Mucosa of descending colon (tissue), 3 donors: ENCODE measurements around the gene GRM1. TPM values are rescaled to one million over a fixed set of nuclear protein-coding genes. Genes with fewer than 3 reads are reported as not detected.

Source experiments
- ATAC-seq: fragments of 200-7000 bp; cut with Tn5 transposase; one replicate; pipeline ENCODE4 v1.9.1; 2020; ENCODE audit warnings: mild to moderate bottlenecking, moderate library complexity
- DNase-seq, 3 donors: peaks; one replicate each; pipeline ENCODE4 v3.0.0-alpha.2; 2020
- H3K36me3 ChIP-seq: fragments of 200-600 bp; one replicate; pipeline ENCODE4 v1.8.0; 2021; ENCODE audit warnings: low read depth, mild to moderate bottlenecking
- H3K4me1 ChIP-seq: fragments of 200-600 bp; one replicate; pipeline ENCODE4 v1.8.0; 2021; ENCODE audit warnings: low read depth, mild to moderate bottlenecking
- H3K4me3 ChIP-seq: fragments of 200-600 bp; one replicate; pipeline ENCODE4 v1.8.0; 2021; ENCODE audit warnings: mild to moderate bottlenecking
- H3K9me3 ChIP-seq: fragments of 200-600 bp; one replicate; pipeline ENCODE4 v1.8.0; 2021; ENCODE audit warnings: mild to moderate bottlenecking
- CTCF ChIP-seq: fragments of 200-600 bp; IDR thresholded peaks from one replicate; pipeline ENCODE4 v1.8.0; 2022; ENCODE audit warnings: antibody characterized with exemption, mild to moderate bottlenecking
- intact Hi-C, 2 donors: fragments of 100-400 bp; cut with DNase I in 1 of 2; cut with micrococcal nuclease in 1 of 2; formaldehyde crosslinking; loops; one replicate each; pipeline versions ENCODE4 v1.11.0 to v1.11.1; 2022; cut with DNase I, micrococcal nuclease
- total RNA-seq, 3 donors: library from RNA; stranded (reverse); fragmentation: NEBNext Ultra II Directional in 2 of 3; extraction: Animal tissue kit (Norgen Biotek cat#: 25700) in 2 of 3; gene quantifications; one replicate each; pipeline versions ENCODE4 v1.2.1 to v1.2.4, GENCODE V29; 2021 to 2023
- donor health status: DM: no; HTN: no; CAD: no; lungs with moderate emphysema.
- donor health status: DM: no; HTN: no; CAD: no.
- donor health status: DM: no; HTN: yes; CAD: no.

The GRM1 gene
- total RNA-seq, 3 donors from 2014 or later: 0.13 TPM; not detected in 2

GRCh38 chr6:146287691-146288369 lies 259.0 kb downstream of the GRM1 start:
- H3K4me3 ChIP-seq: no peak overlapping the region
- TF ChIP-seq CTCF: no peak
- no peaks in the 10 kb centered on the region for H3K36me3 ChIP-seq
- DNase-seq: no peak
- H3K4me1 ChIP-seq: no peaks in the 10 kb centered on the region
- H3K9me3 ChIP-seq: no peaks in the 10 kb centered on the region
- ATAC-seq: no peak
- intact Hi-C loops: no loop called here

GRCh38 chr6:146289816-146290588 lies 261.1 kb downstream of the GRM1 start:
- intact Hi-C loops: no loop called here
- ATAC-seq: peak; percentile 60

GRCh38 chr6:146290589-146290901 lies 261.7 kb downstream of the GRM1 start:
- no peak for TF ChIP-seq CTCF
- intact Hi-C loops: no loop called here
- no peaks in the 10 kb centered on the region for H3K9me3 ChIP-seq
- ATAC-seq (no peak), DNase-seq (no peak)
- H3K4me3 ChIP-seq: no peak overlapping the region
- no peaks in the 10 kb centered on the region for H3K36me3 ChIP-seq
- no peaks in the 10 kb centered on the region for H3K4me1 ChIP-seq

More at GRCh38 chr6:146289816-146290588, 261.1 kb downstream of the GRM1 start:
- TF ChIP-seq CTCF: no peak
- Histone ChIP-seq H3K9me3 (no peaks in the 10 kb centered on the region), H3K36me3 (no peaks in the 10 kb centered on the region), H3K4me1 (no peaks in the 10 kb centered on the region), H3K4me3 (no peak overlapping the region)
- DNase-seq: peak in 1 of 3 donors; percentile 13

GRCh38 chr6:146292506-146292905 lies 263.6 kb downstream of the GRM1 start:
- H3K4me3 ChIP-seq: no peak overlapping the region
- no peaks in the 10 kb centered on the region for H3K4me1 ChIP-seq
- intact Hi-C loops: no loop called here
- ATAC-seq: no peak
- no peak for DNase-seq
- H3K36me3 ChIP-seq: no peaks in the 10 kb centered on the region
- no peak for TF ChIP-seq CTCF
- H3K9me3 ChIP-seq: no peaks in the 10 kb centered on the region

- Histone ChIP-seq H3K36me3 (no peaks in the 10 kb centered on the region), H3K4me3 (no peak overlapping the region), H3K4me1 (no peaks in the 10 kb centered on the region), H3K9me3 (no peaks in the 10 kb centered on the region)
- TF ChIP-seq CTCF: no peak
- DNase-seq (no peak), ATAC-seq (no peak)
- intact Hi-C loops: no loop called here
These were observed 266.8 kb downstream of the GRM1 start for GRCh38 chr6:146295695-146296094.
